Mucosa of descending colon (tissue), 3 donors: ENCODE measurements around the gene RIPOR3. TPM values are rescaled to one million over a fixed set of nuclear protein-coding genes. Genes with fewer than 3 reads are reported as not detected.

Experiments
- ATAC-seq: fragments of 200-7000 bp; cut with Tn5 transposase; one replicate; pipeline ENCODE4 v1.9.1; 2020; ENCODE audit warnings: mild to moderate bottlenecking, moderate library complexity
- DNase-seq, 3 donors: peaks; one replicate each; pipeline ENCODE4 v3.0.0-alpha.2; 2020
- H3K36me3 ChIP-seq: fragments of 200-600 bp; one replicate; pipeline ENCODE4 v1.8.0; 2021; ENCODE audit warnings: low read depth, mild to moderate bottlenecking
- H3K4me1 ChIP-seq: fragments of 200-600 bp; one replicate; pipeline ENCODE4 v1.8.0; 2021; ENCODE audit warnings: low read depth, mild to moderate bottlenecking
- H3K4me3 ChIP-seq: fragments of 200-600 bp; one replicate; pipeline ENCODE4 v1.8.0; 2021; ENCODE audit warnings: mild to moderate bottlenecking
- H3K9me3 ChIP-seq: fragments of 200-600 bp; one replicate; pipeline ENCODE4 v1.8.0; 2021; ENCODE audit warnings: mild to moderate bottlenecking
- intact Hi-C, 2 donors: fragments of 100-400 bp; cut with DNase I in 1 of 2; cut with micrococcal nuclease in 1 of 2; formaldehyde crosslinking; loops; one replicate each; pipeline versions ENCODE4 v1.11.0 to v1.11.1; 2022; cut with DNase I, micrococcal nuclease
- total RNA-seq, 3 donors: library from RNA; stranded (reverse); fragmentation: NEBNext Ultra II Directional in 2 of 3; extraction: Animal tissue kit (Norgen Biotek cat#: 25700) in 2 of 3; gene quantifications; one replicate each; pipeline versions ENCODE4 v1.2.1 to v1.2.4, GENCODE V29; 2021 to 2023
- TF ChIP-seq, protein P1 (sequence below): fragments of 200-600 bp; IDR thresholded peaks from one replicate; pipeline ENCODE4 v1.8.0; 2022; ENCODE audit warnings: antibody characterized with exemption, mild to moderate bottlenecking
- donor health status: DM: no; HTN: no; CAD: no; lungs with moderate emphysema.
- donor health status: DM: no; HTN: no; CAD: no.
- donor health status: DM: no; HTN: yes; CAD: no.

RIPOR3 gene
- total RNA-seq, 3 donors from 2014 or later: 2.2 to 13.4 (median 5.8) TPM

DNA sequence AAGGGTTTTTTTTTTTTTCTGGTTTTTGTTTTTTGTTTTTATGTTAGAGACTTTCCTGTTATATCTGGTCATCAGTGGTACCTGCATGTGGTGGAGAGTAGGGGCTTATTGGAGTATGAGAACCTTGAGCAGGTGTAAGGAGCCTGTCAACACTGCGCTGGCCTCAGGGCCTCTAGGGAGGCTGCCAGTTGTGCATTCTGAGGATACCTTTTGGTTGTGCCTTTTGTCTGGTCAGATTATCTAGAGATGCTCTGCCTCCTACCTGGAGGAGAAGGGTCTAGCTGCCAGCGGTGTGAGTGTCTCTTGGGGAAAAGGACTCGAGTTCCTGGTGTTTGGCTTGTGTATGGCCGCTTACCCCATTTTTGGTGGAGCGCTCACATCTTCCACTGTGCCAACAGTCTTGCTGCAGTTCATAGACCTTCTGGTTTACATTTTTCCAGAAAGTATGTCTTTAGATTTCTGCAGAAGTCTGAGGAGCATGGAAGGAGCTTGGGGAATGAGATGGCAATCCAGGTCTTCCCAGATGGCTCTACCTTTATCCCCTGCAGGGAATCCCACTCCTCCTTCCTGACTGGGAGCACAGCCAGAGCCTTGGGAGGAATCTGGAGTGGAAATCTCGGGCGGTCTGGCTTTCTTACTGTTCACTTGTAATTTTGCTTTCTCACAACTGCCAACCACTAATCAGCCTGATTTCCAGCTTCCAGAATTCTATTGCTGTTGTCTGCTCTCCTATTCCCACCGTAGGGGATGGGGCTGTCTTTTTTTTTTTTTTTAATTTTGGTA, 131.3 kb downstream of the RIPOR3 start:
- Histone ChIP-seq H3K4me1 (no peaks in the 10 kb centered on the region), H3K4me3 (no peak overlapping the region), H3K36me3 (peaks cover 6% of the 10 kb centered on the region), H3K9me3 (no peaks in the 10 kb centered on the region)
- ATAC-seq (no peak), DNase-seq (no peak)
- TF ChIP-seq, protein P1, sequence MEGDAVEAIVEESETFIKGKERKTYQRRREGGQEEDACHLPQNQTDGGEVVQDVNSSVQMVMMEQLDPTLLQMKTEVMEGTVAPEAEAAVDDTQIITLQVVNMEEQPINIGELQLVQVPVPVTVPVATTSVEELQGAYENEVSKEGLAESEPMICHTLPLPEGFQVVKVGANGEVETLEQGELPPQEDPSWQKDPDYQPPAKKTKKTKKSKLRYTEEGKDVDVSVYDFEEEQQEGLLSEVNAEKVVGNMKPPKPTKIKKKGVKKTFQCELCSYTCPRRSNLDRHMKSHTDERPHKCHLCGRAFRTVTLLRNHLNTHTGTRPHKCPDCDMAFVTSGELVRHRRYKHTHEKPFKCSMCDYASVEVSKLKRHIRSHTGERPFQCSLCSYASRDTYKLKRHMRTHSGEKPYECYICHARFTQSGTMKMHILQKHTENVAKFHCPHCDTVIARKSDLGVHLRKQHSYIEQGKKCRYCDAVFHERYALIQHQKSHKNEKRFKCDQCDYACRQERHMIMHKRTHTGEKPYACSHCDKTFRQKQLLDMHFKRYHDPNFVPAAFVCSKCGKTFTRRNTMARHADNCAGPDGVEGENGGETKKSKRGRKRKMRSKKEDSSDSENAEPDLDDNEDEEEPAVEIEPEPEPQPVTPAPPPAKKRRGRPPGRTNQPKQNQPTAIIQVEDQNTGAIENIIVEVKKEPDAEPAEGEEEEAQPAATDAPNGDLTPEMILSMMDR: no peak
- intact Hi-C loops: no loop called here

GRCh38 chr20:50559149-50559548, 132.2 kb downstream of the RIPOR3 start:
- intact Hi-C loops: no loop called here
- TF ChIP-seq, protein P1: no peak

DNA sequence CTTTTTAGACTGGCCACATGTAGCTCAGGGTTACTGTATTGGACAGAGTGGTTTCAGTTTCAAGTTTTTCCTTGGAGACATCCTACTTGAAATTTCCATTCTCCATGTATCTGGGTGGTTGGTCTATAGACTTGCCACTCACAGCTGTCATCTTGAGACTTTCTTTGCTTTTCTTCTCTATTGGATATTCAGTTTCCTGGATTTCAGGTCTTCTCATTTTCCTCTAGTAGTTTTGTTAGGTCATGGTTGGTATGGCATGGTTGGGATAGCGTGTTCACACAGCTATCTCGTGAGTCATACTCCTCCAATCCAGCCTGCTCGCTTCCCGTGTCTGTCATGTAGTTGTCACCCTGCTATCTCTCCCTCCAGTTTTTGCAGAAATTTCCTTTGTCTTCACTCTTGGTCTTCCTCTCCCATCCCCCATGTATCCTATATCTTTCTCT, 132.8 kb downstream of the RIPOR3 start:
- Histone ChIP-seq H3K36me3 (peaks cover 6% of the 10 kb centered on the region), H3K4me3 (no peak overlapping the region), H3K9me3 (no peaks in the 10 kb centered on the region), H3K4me1 (no peaks in the 10 kb centered on the region)
- TF ChIP-seq, protein P1: no peak
- ATAC-seq (no peak), DNase-seq (no peak)
- intact Hi-C loops: no loop called here

More at GRCh38 chr20:50559149-50559548, 132.2 kb downstream of the RIPOR3 start:
- Histone ChIP-seq H3K9me3 (no peaks in the 10 kb centered on the region), H3K36me3 (peaks cover 6% of the 10 kb centered on the region), H3K4me1 (no peaks in the 10 kb centered on the region), H3K4me3 (no peak overlapping the region)
- DNase-seq (no peak), ATAC-seq (no peak)

GRCh38 chr20:50557549-50558134, 133.7 kb downstream of the RIPOR3 start:
- no peaks in the 10 kb centered on the region for H3K4me1 ChIP-seq

DNA sequence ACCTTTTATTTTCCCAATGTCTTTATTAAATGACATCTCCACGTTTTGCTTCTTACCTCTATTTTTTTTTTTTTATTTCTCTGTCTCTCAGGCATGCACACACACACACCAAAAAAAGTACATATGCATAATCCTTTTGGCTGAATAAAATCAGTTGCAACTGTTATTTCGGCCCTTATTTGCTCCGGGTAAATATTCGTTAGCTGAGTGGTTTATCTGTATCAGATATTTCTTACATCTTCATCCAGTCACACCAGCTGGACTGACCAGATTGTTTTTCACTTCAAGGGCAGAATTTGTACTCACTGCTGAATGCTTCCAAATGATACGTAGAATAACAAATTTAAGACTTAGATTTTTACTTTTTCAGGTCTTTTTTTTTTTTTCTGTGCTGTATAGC, 135.7 kb downstream of the RIPOR3 start:
- TF ChIP-seq, protein P1: no peak
- no peaks in the 10 kb centered on the region for H3K36me3 ChIP-seq

More at GRCh38 chr20:50557549-50558134, 133.7 kb downstream of the RIPOR3 start:
- TF ChIP-seq, protein P1: no peak
- H3K4me3 ChIP-seq: no peak overlapping the region
- H3K36me3 ChIP-seq: peaks cover 6% of the 10 kb centered on the region
- H3K9me3 ChIP-seq: no peaks in the 10 kb centered on the region
- intact Hi-C loops: no loop called here
- no peak for ATAC-seq
- no peak for DNase-seq

More for the DNA sequence above, 135.7 kb downstream of the RIPOR3 start:
- intact Hi-C loops: no loop called here
- ATAC-seq: no peak
- no peak for DNase-seq
- no peaks in the 10 kb centered on the region for H3K9me3 ChIP-seq
- no peaks in the 10 kb centered on the region for H3K4me1 ChIP-seq
- H3K4me3 ChIP-seq: no peak overlapping the region
